Mesenchymal stem cell (in vitro differentiated cells and primary cell): ENCODE data around the gene MLF2.

ENCODE experiments used
- DNase-seq: peaks from one replicate; pipeline ENCODE4 v3.0.0-alpha.2; 2013
- H2AFZ ChIP-seq: one replicate; pipeline ENCODE4 v1.6.1; 2013; ENCODE audit warnings: low read depth, mild to moderate bottlenecking, control low read depth, inconsistent platforms, low read length, moderate library complexity
- H2AK5ac ChIP-seq: 2 replicates; pipeline ENCODE4 v1.6.1; 2013; ENCODE audit warnings: low read length, moderate library complexity, mild to moderate bottlenecking, inconsistent platforms; ENCODE audit not compliant: severe bottlenecking
- H2BK120ac ChIP-seq: one replicate; pipeline ENCODE4 v1.6.1; 2013; ENCODE audit warnings: low read depth, mild to moderate bottlenecking, inconsistent platforms, low read length, moderate library complexity
- H2BK12ac ChIP-seq, 2 experiments: one replicate each; pipeline ENCODE4 v1.6.1; 2013; ENCODE audit warnings: inconsistent platforms in 2 of 2, low read length in 2 of 2, mild to moderate bottlenecking in 2 of 2, moderate library complexity in 2 of 2, control low read depth in 1 of 2
- H2BK15ac ChIP-seq: one replicate; pipeline ENCODE4 v1.6.1; 2013; ENCODE audit warnings: mild to moderate bottlenecking, low read depth, inconsistent platforms; ENCODE audit not compliant: poor library complexity, severe bottlenecking
- H2BK5ac ChIP-seq: 2 replicates; pipeline ENCODE4 v1.6.1; 2013; ENCODE audit warnings: low read depth, mild to moderate bottlenecking, low read length, control low read depth, inconsistent platforms; ENCODE audit not compliant: poor library complexity, severe bottlenecking
- H3K14ac ChIP-seq, 2 experiments: one replicate each; pipeline ENCODE4 v1.6.1; 2013; ENCODE audit warnings: inconsistent platforms in 2 of 2, low read length in 2 of 2, control low read depth in 1 of 2, mild to moderate bottlenecking in 1 of 2, moderate library complexity in 1 of 2
- H3K18ac ChIP-seq, 2 experiments: one replicate each; pipeline ENCODE4 v1.6.1; 2013; ENCODE audit warnings: inconsistent platforms in 2 of 2, low read length in 2 of 2, control low read depth in 1 of 2, low read depth in 1 of 2, mild to moderate bottlenecking in 1 of 2
- H3K23ac ChIP-seq, 2 experiments: one replicate each; pipeline ENCODE4 v1.6.1; 2013; ENCODE audit warnings: inconsistent platforms in 2 of 2, low read length in 2 of 2, mild to moderate bottlenecking in 2 of 2, moderate library complexity in 2 of 2, control low read depth in 1 of 2
- H3K27ac ChIP-seq: 2 replicates; pipeline ENCODE4 v1.5.1; 2013; ENCODE audit warnings: mild to moderate bottlenecking, moderate library complexity, low read length, control low read depth, inconsistent platforms; ENCODE audit not compliant: poor library complexity, severe bottlenecking
- H3K27me3 ChIP-seq, 2 experiments: 2 replicates each; pipeline versions ENCODE4 v1.6.1 to v1.7.0; 2013; ENCODE audit warnings: low read length in 2 of 2, mild to moderate bottlenecking in 2 of 2, moderate library complexity in 2 of 2, control low read depth in 1 of 2, inconsistent platforms in 1 of 2; ENCODE audit not compliant: control insufficient read depth in 1 of 2, insufficient read depth in 1 of 2
- H3K36me3 ChIP-seq, 2 experiments: 2 replicates each; pipeline versions ENCODE4 v1.6.1 to v1.7.0; 2013; ENCODE audit warnings: low read length in 2 of 2, control low read depth in 1 of 2, inconsistent platforms in 1 of 2, low read depth in 1 of 2, mild to moderate bottlenecking in 1 of 2; ENCODE audit not compliant: insufficient read depth in 2 of 2, control insufficient read depth in 1 of 2
- H3K4ac ChIP-seq, 2 experiments: one replicate each; pipeline ENCODE4 v1.6.1; 2013; ENCODE audit warnings: inconsistent platforms in 2 of 2, low read length in 2 of 2, mild to moderate bottlenecking in 2 of 2, moderate library complexity in 2 of 2, control low read depth in 1 of 2, low read depth in 1 of 2
- H3K4me1 ChIP-seq: 2 replicates; pipeline ENCODE4 v1.6.1; 2013; ENCODE audit warnings: low read depth, low read length, control low read depth; ENCODE audit not compliant: control insufficient read depth, insufficient read depth
- H3K4me2 ChIP-seq: 2 replicates; pipeline ENCODE4 v1.6.1; 2013; ENCODE audit warnings: low read length, mild to moderate bottlenecking, inconsistent platforms; ENCODE audit not compliant: poor library complexity, severe bottlenecking
- H3K4me3 ChIP-seq, 2 experiments: 2 replicates each; pipeline versions ENCODE4 v1.5.1 to v1.7.0; 2013; ENCODE audit warnings: low read length in 2 of 2, mild to moderate bottlenecking in 2 of 2, control low read depth in 1 of 2, low read depth in 1 of 2; ENCODE audit not compliant: insufficient read depth in 1 of 2
- H3K79me1 ChIP-seq: replicated peaks from 2 replicates; pipeline ENCODE4 v1.6.1; 2013; ENCODE audit warnings: mild to moderate bottlenecking, control low read depth, low read length, inconsistent platforms; ENCODE audit not compliant: poor library complexity, severe bottlenecking
- H3K9ac ChIP-seq: 2 replicates; pipeline ENCODE4 v1.7.0; 2013; ENCODE audit warnings: mild to moderate bottlenecking, low read length, moderate library complexity
- H3K9me3 ChIP-seq: 2 replicates; pipeline ENCODE4 v1.7.0; 2013; ENCODE audit warnings: mild to moderate bottlenecking, low read length; ENCODE audit not compliant: control insufficient read depth
- H4K8ac ChIP-seq: one replicate; pipeline ENCODE4 v1.6.1; 2013; ENCODE audit warnings: inconsistent platforms, mild to moderate bottlenecking, low read length, moderate library complexity
- H4K91ac ChIP-seq: one replicate; pipeline ENCODE4 v1.6.1; 2013; ENCODE audit warnings: mild to moderate bottlenecking, low read length, inconsistent platforms
- WGBS: methylation state at CpG from one replicate; pipeline ENCODE4 v1.1.7; 2013; ENCODE audit warnings: mixed read lengths; 5-methylcytosine and 5-hydroxymethylcytosine counted together

The MLF2 gene

DNA sequence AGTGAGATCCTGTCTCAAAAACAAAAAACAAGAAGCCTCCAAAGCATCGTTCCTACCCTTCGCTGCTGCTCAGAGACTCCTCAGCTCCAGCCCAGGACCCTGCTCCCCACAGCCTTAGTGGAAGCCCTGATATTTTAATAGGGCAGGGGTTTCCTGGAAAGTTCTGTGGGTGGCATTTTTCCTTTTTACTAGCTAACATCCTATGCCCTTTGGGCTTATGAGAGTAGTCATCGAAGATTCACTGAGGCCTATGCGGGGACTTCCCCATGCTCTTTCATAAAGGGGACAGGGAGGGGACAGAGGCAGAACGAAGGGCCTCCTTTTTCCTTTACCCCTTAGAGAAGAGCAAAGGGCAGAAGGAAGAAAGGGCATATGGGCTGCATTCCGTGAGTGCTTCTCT, 27.6 kb upstream of the MLF2 start:
- Histone ChIP-seq H2AFZ (no peak overlapping the region), H2BK12ac (no peak overlapping the region), H2BK5ac (no peak overlapping the region), H3K4me2 (no peak overlapping the region), H3K23ac (no peak overlapping the region), H4K8ac (no peak overlapping the region), H3K4me3 (no peak overlapping the region), H4K91ac (no peak overlapping the region), H3K27me3 (peaks cover 8 to 10% of the 10 kb centered on the region in 2 experiments), H3K4ac (no peak overlapping the region), H2AK5ac (no peak overlapping the region), H3K14ac (no peak overlapping the region), H2BK120ac (no peak overlapping the region), H3K79me1 (no peaks in the 10 kb centered on the region), H2BK15ac (no peak overlapping the region), H3K9me3 (no peaks in the 10 kb centered on the region), H3K4me1 (peaks cover 10% of the 10 kb centered on the region), H3K27ac (no peak overlapping the region), H3K9ac (no peak overlapping the region), H3K36me3 (no peaks in the 10 kb centered on the region), H3K18ac (no peak overlapping the region)
- DNase-seq = no peak
- 80% methylated on average over 3 of the region's 6 CpGs for WGBS

DNA sequence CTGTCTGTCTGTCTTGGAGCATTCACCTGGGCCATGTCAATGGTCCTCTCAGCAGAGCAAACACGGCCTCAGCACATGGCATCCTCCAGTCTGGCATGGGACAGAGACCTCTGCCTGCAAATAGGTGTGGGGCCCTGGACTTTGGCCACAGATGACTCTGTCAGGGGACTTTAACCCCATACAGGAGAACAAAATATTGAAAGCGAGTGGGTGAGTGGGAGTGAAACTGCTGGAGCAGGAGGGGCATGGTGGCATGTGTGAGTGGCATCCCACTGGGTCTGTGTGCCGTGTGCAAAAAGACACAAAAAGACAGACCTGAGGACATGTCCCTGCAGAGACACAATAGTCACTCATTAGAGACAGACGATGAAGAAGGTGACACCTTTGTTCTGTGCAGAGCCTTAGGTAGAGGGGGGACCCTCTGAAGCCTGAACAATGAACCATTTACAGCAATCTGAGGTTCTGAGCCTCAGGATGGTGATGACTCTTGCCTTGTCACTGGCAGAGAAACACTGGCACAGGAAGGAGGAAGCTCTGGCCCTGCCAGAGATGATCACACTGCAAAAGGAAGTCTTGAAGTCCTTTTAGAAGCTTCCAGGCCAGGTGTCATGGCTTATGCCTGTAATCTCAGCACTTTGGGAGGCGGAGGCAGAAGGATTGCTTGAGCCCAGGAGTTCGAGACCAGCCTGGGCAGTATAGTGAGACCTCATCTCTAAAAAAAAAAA, 26.9 kb upstream of the MLF2 start:
- no peak overlapping the region for H4K91ac ChIP-seq
- peak overlapping the region; percentile 52 for H2BK15ac ChIP-seq
- H2AK5ac ChIP-seq = no peak overlapping the region
- no peak overlapping the region for H2BK5ac ChIP-seq
- 84% methylated on average over 6 of the region's 6 CpGs for WGBS
- peaks cover 0 to 6% of the 10 kb centered on the region in 2 experiments for H3K36me3 ChIP-seq
- no peak overlapping the region for H2BK12ac ChIP-seq
- H3K27me3 ChIP-seq = peaks cover 9 to 17% of the 10 kb centered on the region in 2 experiments
- H3K9me3 ChIP-seq = no peaks in the 10 kb centered on the region
- no peak overlapping the region for H3K14ac ChIP-seq
- H3K9ac ChIP-seq = peak overlapping the region; percentile 21
- H3K79me1 ChIP-seq = no peaks in the 10 kb centered on the region
- DNase-seq = no peak
- no peak overlapping the region for H3K4me3 ChIP-seq
- no peak overlapping the region for H2AFZ ChIP-seq
- peaks cover 10% of the 10 kb centered on the region for H3K4me1 ChIP-seq
- H3K4me2 ChIP-seq = no peak overlapping the region
- H3K18ac ChIP-seq = no peak overlapping the region
- no peak overlapping the region for H3K27ac ChIP-seq
- no peak overlapping the region for H3K23ac ChIP-seq
- H2BK120ac ChIP-seq = no peak overlapping the region
- peak overlapping the region; percentile 66 for H4K8ac ChIP-seq
- H3K4ac ChIP-seq = peak overlapping the region in 1 of 2 experiments; percentile 26

DNA sequence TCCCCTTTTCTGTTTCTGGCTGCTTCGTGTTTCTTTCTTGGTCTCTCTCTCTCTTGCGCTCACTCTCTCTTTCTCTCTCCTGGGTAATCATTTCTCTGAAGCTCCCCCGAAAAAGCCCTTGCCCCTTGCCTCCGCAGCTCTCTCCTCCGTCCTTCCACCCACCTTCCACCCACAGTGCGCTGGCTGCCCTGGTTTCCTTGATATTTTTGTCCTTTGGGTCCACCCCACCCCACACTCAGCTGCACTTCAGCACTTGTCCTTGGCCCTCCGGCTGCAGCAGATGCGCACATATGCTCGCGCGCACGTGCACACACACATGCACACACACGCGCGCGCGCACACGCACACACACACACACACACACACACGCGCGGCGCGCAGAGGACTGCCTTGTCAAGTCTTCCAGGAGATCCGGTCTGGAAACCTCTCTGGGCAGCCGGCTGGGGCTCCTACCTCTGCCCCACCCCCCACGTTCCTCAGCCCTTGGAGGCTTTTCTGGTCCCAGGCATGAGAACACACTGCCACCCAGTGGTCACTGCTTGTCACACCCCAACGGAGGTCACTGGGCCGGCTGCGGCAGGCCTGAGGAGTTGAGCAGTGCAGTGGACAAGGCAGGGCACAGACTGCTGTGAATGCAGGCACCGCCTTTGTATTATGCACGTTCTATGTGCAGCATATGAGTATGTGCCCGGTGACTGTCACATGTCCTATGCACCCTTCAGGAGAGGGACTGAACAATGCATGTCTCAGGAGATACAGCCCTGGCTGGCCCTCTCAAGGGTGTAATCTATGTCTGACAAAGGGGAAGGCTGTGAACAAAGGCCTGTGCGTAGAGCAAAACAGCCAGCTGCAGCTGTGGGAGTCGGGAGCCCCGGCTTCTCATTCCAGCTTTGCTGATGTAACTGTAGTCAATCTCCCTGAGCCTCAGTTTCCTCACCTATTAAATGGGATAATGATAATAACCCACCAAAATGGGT, 25.9 kb upstream of the MLF2 start:
- peaks cover 12% of the 10 kb centered on the region for H3K4me1 ChIP-seq
- H3K9ac ChIP-seq = peak overlapping the region; percentile 78
- peaks cover 0 to 11% of the 10 kb centered on the region in 2 experiments for H3K36me3 ChIP-seq
- H3K14ac ChIP-seq = peak overlapping the region in 1 of 2 experiments; percentile 84
- H2BK15ac ChIP-seq = no peak overlapping the region
- peak overlapping the region; percentile 59 to 90 for H3K18ac ChIP-seq
- H3K9me3 ChIP-seq = no peaks in the 10 kb centered on the region
- peak overlapping the region; percentile 59 to 78 for H3K4me3 ChIP-seq
- peak overlapping the region in 1 of 2 experiments; percentile 40 for H2BK12ac ChIP-seq
- peak overlapping the region in 1 of 2 experiments; percentile 65 for H3K4ac ChIP-seq
- peak overlapping the region; percentile 93 for H3K4me2 ChIP-seq
- no peak overlapping the region for H2AK5ac ChIP-seq
- H3K27me3 ChIP-seq = peaks cover 19 to 23% of the 10 kb centered on the region in 2 experiments
- H4K91ac ChIP-seq = no peak overlapping the region
- H2AFZ ChIP-seq = peak overlapping the region; percentile 70
- H2BK5ac ChIP-seq = no peak overlapping the region
- H2BK120ac ChIP-seq = no peak overlapping the region
- peak overlapping the region; percentile 42 for H4K8ac ChIP-seq
- WGBS = 7% methylated on average over 35 of the region's 35 CpGs
- H3K79me1 ChIP-seq = no peaks in the 10 kb centered on the region
- H3K27ac ChIP-seq = peak overlapping the region; percentile 17
- H3K23ac ChIP-seq = peak overlapping the region in 1 of 2 experiments; percentile 19
- peak; percentile 93 for DNase-seq

DNA sequence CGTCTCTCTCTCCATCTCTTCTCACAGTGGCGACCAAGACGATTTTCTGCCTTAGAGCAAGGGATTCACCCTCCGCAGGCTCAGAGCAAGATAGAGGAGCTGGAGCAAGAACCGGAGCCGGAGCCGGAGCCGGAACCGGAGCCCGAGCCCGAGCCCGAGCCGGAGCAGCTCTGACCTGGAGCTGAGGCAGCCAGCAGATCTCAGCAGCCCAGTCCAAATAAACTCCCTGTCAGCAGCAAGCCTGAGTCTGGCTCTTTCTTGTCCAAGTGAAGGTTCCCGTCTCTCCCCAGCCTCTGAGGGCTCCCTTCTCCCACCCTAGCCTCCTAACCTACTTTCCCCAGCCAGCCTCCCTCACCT, 25.3 kb upstream of the MLF2 start:
- Histone ChIP-seq H3K4me2 (peak overlapping the region; percentile 93), H4K91ac (no peak overlapping the region), H2BK12ac (peak overlapping the region in 1 of 2 experiments; percentile 70), H3K14ac (no peak overlapping the region), H2BK15ac (no peak overlapping the region), H2BK120ac (no peak overlapping the region), H2AK5ac (no peak overlapping the region), H3K9ac (peak overlapping the region; percentile 78), H3K23ac (no peak overlapping the region), H3K79me1 (no peaks in the 10 kb centered on the region), H3K27ac (peak overlapping the region; percentile 17), H3K18ac (peak overlapping the region; percentile 11 to 59), H3K9me3 (no peaks in the 10 kb centered on the region), H3K27me3 (peaks cover 22 to 29% of the 10 kb centered on the region in 2 experiments), H3K4me3 (peak overlapping the region in 1 of 2 experiments; percentile 78), H2AFZ (no peak overlapping the region), H3K4ac (peak overlapping the region in 1 of 2 experiments; percentile 65), H4K8ac (peak overlapping the region; percentile 12), H2BK5ac (no peak overlapping the region), H3K4me1 (peaks cover 19% of the 10 kb centered on the region), H3K36me3 (peaks cover 0 to 13% of the 10 kb centered on the region in 2 experiments)
- DNase-seq = peak; percentile 61
- 24% methylated on average over 14 of the region's 14 CpGs for WGBS
